Measurements from ENCODE around the gene SLC25A22. TPM values are rescaled to one million over a fixed set of nuclear protein-coding genes. Genes with fewer than 3 reads are reported as not detected.

SLC25A22 gene
- total RNA-seq, 1 donor from 2014 or later: 8.0 TPM

DNA sequence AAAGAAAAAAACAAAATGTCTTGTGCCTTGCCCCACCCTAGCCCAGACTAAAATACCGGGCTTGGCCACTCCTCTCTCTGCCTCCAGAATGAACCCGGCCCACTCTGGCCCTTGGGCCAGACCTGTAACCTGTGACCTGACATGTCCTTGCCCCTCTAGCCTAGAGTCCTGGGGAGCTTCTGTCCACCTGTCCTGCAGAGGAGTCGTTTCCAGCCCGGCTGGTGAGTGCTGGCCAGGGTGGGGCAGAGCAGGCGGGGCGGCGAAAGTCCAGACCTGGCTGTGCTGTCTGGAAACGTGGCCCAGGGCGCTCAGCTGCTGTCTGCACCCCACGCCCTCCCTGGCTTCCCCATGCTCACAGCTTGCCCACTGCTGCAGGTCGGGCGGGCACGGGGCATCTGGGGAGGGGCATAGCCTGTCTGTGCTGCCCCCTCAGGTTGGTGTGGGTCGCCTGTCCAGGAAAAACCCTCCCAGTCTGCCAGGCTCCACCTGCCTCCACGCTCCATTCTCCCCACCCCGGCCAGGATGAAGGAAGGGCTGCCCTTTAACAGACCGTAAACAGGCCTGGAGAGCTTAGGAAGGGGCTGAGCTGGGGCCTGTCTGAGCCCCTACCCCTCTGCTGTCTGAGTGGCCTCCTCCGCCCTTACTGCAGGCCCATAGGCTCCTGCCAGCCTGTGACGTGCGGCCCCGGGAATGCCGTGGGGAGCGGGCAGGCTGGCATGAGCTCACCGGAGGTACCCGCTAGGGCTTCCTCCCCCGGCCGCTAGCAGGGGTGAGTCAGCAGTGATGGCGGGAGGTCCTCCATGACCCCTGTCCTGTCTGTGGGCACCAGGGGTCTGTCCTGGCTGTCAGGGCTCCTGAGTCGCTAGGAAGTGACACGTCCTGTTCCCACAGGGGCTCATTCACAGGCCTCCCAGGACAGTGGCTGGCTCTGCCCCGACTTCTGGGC, 36.6 kb upstream of the SLC25A22 start:
- DNase-seq (ENCODE audit: low read depth): peak; percentile 95

- DNase-seq (ENCODE audit: low read depth): peak; percentile 63
These were observed 35.8 kb upstream of the SLC25A22 start for GRCh38 chr11:833849-834311.

DNA sequence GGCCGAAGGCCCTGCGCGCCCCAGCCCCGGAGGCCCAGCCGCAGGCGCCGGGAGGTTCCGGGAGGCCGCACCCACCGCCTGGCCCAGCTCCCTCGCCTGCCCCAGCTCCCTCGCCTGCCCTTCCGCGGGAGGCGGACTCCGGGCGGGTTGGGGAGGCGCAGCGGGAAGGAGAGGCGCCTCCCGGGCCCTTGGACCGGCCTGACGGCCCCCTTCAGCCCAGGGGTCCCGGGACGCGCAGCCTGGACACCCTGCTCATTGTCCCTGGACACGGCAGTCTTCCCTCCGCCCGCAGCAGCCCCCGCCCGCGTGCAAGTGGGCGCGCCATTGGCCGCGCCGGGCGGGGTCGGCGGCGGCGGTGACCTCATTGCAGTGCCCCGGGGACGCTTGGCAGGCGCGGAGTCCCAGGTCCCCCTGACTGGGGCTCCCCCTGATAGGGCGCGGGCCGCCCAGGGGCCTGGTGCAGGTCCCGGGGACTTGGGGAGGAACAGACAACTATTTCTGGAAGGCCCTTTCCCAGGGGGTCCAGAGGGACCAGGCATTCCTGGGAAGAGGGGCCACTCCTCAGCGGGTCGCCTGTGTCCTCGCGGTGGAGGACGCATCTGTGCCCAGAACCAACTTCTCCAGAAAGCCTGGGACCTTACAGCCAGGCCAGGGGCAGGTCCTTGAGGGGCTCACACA, 35.2 kb upstream of the SLC25A22 start:
- peak; percentile 76 for DNase-seq (ENCODE audit: low read depth)

DNA sequence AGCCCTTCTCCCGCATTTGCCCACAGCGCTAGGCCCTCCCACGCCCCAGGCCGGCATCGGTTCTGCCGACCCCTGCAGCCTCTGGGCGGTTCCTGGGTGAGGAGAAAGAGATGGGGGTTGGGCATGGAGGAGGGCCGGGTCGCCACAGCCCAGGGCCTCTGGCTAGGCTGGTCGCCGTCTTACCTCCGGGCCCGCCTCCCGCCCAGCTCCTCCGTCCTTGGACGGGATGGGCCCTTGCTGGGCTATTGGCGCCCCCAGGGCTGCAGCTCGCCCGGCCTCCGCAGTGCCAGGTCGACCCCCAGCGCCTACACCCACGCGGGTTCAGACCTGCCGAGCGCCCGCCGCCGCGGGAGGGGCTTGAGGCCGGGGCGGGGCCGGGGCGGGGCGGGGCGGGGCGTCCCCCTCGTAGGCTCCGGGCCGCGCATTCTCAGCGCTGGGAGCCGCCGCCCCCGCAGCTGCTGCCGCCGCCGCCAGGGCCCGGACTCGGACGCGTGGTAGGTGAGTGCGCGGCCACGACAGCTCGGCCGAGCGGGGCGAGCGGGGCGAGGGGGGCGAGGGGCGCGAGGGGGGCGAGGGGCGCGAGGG, 34.5 kb upstream of the SLC25A22 start, which contains the start of gene CD151:
Gene CD151, plus strand, starts transcription at position 424 of the 585 bp plus-strand sequence. CDS start 3,118 bp downstream, outside the sequence.
- DNase-seq (ENCODE audit: low read depth): peak; percentile 84

DNA sequence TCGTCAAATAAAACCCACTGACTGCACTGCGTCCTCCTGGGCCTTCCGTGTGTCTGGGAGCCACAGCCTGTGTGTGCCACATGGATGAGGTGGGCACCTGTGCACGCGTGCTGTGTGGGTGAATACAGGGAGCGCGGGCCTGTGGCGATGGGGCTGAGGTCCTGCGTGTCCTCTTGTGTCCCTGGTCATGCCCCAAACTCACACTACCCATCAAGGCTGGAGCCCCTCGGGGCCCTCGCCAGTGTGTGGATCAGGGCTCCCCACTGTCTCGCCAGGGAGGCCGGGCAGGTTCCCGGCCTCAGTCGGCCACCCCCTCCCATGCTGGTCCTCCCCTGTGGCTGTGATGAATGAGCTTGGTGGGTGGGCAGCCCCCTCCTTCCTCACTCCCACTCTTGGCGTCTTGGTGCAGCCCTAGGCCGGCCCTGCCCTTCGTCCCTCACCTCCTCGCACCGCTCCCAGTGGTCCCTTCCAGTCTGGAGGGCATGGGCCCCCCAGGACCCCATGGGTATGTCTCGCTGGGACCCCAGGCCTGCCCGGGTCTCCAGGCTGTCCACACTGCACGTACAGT, 34.0 kb upstream of the SLC25A22 start:
- no peak for DNase-seq (ENCODE audit: low read depth)

DNA sequence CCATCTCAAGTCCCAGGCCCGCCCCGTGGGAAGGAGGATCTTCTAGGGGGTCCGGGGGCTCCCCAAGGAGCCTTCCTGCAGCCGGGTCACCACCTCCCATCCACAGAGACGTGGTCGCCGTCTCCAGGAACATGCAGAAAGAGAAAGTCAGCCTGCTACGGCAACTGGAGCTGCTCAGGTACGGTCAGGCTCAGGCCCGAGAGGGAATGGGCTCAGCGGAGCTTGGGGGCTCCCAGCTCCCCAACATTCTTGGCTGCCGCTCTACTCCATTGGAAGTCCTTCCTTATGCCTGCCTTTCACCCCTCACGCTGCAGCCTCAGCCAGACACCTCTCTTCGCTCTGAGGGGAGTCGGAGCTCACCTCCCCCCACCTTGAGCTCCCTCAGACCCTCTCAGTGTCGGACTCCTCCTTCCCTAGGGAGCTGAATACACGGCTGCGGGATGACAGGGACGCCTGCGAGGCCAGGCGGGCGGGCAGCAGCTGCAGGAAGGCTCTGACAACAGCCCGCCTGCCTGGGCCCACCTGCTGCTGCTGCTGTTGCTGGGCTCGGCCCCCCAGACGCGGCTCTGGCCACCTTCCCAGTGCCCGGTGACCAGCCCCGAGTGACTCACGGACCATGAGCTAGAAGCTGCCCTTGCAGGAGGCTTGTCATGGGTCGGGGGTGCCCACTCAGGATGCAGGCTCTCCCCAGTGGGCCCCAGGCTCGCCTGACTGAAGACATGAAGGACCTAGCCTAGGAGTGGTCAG, 33.2 kb upstream of the SLC25A22 start:
- DNase-seq (ENCODE audit: low read depth): peak; percentile 96

- no peak for DNase-seq (ENCODE audit: low read depth)
These were observed 32.4 kb upstream of the SLC25A22 start for GRCh38 chr11:830295-831117.

DNA sequence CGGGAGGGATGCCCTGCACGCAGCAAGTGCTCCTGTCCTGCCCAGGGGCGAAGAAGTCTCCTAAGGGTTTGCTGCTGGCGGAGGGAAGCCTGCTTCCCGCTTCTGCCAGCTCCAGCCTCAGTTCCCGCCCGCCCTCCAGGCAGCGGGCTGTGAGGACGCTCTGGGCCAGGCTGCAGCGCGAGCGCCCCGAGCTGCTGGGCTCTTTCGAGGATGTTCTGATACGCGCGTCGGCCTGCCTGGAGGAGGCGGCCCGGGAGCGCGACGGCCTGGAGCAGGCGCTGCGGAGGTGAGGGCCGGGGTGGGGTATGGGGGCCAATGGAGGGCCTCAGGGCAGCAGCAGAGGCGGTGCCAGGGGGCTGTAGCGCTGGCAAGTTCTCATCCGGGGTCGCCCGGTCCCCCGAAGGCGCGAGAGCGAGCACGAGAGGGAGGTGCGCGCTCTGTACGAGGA, 31.8 kb upstream of the SLC25A22 start:
- no peak for DNase-seq (ENCODE audit: low read depth)

DNA sequence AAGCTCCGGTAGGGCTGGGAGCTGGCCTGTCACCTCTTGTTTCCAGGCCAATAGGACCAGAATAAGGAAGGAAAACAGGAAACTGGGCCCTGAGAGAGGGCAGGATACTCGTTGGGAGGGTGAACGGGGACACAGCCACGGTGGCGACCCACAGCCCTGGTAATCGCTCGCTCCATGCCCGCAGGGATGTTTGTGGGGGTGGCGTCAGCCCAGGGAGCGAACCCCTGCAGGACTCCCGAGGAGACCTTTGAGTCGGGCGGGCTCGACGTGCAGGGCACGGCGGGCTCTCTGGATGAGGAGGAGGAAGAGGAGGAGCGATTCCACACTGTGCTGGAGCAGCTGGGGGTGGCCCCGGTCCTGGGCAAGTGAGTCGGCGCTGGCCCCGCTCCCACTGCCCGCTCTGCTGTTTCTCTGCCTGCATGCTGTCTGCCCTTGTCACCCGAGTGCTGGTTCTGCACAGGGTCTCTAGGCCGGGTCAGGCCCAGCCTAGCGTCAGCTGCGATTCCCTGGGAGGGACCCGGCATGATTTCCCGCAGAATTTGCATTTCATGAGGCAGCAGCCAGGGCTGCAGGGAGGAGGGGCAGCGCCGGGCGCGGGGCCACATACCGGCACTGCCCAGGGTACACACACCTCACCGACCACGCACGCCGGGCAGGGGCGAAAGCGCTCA, 31.2 kb upstream of the SLC25A22 start:
- DNase-seq (ENCODE audit: low read depth): no peak

- DNase-seq (ENCODE audit: low read depth): no peak
These were observed 30.6 kb upstream of the SLC25A22 start for GRCh38 chr11:828506-829175.

DNA sequence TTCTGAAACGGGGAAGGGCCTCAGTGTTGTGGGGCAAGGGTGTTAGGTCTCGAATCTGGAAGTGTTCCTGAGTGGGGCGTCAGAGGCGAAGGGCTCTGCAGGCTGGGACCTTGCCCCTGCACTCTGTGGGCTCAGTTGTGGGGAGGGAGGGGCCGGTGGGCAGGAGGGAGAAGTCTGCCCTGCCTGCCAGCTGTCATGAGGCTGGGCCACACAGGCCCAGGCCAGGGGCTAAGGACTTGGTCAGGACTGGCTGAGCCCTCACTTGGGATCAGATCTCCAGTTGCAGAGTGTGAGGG, 29.8 kb upstream of the SLC25A22 start, which contains the start of gene CRACR2B:
Gene CRACR2B, plus strand, starts transcription at position 23 of the 296 bp plus-strand sequence. CDS start 689 bp downstream, outside the sequence.
- peak; percentile 86 for DNase-seq (ENCODE audit: low read depth)

DNA sequence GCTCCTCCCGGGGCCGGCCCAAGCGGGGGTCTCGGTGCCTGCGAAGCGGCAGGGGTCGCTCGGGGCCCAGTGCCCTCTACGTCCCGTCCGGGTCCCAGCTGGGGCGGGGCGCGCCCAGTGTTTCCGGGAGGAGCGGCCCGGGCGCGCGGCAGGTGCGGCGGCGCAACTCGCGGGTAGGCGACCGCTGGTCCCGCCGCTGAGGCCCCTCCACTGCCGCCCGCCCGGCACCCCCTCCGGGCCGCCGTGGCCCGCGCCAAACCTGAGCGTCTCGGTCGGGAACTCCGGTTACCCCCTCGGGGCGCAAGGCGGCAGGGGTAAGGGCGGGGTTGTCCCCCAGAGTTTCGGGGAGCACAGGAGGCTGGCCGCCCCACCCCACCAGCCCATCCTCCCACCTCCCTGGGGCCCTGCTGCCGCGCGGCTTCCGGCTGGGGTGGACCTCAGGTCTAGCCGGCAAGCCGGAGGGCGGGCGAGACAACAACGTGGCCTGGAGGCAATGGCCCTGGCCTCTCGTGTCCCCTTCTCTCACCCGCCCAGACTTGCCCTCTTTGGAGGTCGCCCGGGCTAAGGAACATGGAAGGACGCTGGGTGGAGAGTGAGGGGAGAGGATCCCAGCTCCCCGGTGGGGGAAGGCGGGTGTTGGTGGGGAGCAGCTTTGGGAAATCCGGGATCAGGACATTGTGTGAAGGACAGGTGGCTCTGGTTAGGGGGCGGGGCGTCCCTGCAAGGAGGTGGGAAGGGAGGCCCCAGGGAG, 29.2 kb upstream of the SLC25A22 start:
- no peak for DNase-seq (ENCODE audit: low read depth)

GRCh38 chr11:826836-827145, 28.7 kb upstream of the SLC25A22 start:
- no peak for DNase-seq (ENCODE audit: low read depth)

GRCh38 chr11:826227-826621, 28.1 kb upstream of the SLC25A22 start:
- no peak for DNase-seq (ENCODE audit: low read depth)

GRCh38 chr11:825366-826226, 27.5 kb upstream of the SLC25A22 start:
- no peak for DNase-seq (ENCODE audit: low read depth)

DNA sequence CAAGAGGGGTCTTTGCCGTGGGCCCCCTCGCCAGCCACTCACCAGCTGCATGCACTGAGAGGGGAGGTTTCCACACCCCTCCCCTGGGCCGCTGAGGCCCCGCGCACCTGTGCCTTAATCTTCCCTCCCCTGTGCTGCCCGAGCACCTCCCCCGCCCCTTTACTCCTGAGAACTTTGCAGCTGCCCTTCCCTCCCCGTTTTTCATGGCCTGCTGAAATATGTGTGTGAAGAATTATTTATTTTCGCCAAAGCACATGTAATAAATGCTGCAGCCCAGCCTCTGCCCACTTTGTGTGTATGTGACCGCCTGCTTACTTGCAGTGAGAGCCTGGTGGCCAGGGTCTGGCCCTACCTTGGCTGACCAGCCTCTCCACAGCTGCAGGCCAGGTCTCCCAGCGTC, 26.9 kb upstream of the SLC25A22 start:
- peak; percentile 60 for DNase-seq (ENCODE audit: low read depth)

GRCh38 chr11:824292-824880, 26.3 kb upstream of the SLC25A22 start:
- no peak for DNase-seq (ENCODE audit: low read depth)
